Superior temporal gyrus (tissue), 1 donor: ENCODE measurements around the gene GUCA2B.

Experiments used
- DNase-seq: peaks from one replicate; pipeline ENCODE4 v3.0.0-alpha.2; 2016; ENCODE audit errors: extremely low spot score

GUCA2B gene

DNA sequence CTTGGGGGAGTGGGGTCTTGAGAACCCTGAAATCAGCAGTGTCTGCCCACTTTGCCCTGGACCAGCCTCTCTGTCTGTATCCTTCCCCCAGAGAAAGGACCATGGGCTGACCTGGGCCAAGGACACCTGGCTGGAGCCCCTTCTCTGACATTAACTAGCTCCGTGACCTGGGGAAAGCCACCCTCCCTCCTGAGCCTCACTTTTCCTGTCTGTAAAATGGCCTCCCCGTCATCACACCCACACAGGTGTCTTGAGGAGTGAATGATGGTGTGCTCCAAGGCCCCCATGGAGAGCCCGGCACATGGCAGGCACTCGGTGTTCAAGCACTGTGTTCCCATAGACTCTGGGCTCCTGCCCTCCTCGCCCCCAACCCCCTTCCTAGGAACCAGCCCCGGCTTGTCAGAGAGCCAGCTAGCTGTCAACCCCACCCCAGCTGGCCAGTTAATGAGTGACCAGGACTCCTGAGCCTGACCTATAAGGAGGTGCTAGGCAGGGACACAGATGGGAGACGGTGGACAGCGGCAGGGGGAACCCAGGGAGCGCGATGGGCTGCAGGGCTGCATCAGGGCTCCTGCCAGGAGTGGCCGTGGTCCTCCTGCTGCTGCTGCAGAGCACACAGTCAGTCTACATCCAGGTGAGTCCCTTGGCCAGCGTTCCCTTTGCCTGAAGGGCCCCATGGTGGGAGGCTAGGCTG is at the start of gene GUCA2B:
Gene GUCA2B, plus strand, starts transcription at position 504 of the 694 bp plus-strand sequence. Its CDS starts 41 bp downstream, at position 545.
- DNase-seq = no peak

DNA sequence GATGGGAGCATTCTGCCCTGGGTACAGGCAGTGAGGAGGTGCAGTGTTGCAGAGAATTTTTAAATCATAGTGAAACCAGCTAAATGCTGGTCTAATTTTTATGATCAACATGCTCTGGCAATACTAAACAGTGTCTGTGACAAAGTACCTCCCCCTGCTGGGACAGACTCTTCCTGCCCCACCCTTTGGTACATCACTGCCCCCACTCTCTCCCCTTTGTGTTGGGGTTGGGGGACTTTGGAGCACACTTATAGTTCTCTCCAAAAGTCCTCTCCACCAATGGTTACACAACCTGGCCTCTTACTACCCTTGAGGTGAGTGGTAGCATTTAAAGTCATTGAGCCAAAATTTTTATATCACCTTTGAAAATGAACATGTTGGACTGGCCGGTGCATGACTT is 48.2 kb upstream of the GUCA2B start:
- no peak for DNase-seq

DNA sequence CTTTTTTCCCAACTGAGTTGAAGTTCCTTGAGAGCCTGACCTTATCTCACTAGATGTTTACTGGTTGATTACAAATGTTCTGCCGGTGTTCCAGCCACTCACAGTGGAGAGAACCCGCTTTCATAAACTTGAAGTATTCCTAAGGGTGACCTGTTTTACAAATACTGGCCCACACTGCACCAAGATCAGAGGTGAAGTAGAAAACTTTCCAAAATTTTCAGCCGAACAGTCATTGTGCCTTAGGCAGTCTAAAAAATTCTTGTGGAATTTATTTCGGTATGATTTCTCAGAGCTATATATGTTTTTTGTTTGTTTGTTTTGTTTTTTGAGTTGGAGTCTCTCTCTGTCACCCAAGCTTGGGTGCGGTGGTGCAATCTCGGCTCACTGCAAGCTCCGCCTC is 44.9 kb upstream of the GUCA2B start:
- no peak for DNase-seq

DNA sequence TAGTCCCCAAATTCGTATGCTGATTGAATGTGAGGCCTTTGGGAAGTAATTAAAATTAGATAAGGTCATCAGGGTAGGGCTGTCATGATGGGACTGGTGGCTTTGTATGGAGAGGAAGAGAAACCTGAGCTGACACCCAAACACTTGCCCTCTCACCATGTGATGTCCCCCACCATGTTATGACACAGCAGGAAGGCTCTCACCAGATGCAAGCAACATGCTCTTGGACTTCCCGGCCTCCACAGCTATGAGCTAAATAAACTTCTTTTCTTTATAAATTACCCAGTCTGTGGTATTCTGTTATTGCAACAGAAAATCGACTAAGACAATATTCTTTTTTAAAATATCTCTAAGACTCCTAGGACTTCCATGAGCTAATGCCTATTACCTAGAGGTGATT is 43.6 kb upstream of the GUCA2B start:
- DNase-seq = no peak

DNA sequence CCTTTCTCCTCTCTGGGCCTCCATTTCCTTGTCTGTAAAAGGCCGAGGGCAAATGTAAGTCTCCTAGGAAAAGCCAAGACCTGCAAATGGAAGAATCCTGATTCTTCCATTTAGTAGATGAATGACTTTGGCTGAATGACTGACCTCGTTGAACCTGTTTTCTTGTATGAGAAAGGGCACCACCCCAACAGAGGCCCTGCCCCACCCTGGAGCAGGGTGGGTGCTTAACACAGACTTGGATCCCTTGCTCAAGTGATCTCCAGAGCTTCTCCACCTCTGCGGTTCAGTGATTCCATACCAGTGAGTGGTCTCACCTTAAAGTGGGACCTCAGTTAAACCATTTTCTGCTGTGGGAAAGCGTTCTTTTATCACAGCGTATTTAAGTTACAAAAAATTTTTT is 39.0 kb upstream of the GUCA2B start:
- no peak for DNase-seq

DNA sequence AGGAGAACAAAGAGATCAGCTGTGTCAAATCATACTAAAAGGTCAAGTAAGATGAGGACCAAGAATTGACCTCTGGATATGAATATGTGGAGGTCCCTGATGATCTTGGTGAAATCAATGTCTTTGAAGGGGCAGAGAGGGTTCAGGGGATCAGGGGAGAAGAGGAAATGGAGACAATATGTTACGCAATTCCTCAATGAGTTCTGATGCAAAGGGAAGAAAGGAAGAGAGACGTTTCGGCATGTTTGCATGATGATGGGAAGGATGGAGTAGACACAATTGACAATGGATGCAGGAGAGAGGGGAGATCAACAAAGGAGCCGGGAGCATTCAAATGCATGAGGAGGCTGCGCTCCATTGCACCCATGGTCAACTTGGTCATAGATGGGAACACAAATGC is 36.0 kb upstream of the GUCA2B start:
- DNase-seq = no peak

DNA sequence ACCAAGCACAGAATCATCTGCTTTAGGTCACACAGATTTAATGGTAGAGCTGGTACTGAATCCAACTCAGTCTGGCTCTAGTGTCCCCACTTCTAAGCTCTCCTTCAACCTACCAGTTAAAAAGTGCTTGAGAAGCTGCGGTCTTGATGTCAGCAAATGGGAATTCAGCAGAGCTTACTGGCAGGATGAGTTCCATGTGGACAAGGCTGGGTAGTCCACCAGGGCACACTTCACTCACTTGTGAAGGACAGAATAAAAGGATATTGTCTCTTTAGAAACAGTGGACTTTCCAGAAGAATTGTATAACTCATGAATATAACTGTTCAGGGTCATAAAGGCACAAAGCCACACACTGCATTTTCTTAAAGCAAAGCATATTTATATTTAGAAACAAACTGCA is 35.1 kb upstream of the GUCA2B start:
- DNase-seq = no peak

DNA sequence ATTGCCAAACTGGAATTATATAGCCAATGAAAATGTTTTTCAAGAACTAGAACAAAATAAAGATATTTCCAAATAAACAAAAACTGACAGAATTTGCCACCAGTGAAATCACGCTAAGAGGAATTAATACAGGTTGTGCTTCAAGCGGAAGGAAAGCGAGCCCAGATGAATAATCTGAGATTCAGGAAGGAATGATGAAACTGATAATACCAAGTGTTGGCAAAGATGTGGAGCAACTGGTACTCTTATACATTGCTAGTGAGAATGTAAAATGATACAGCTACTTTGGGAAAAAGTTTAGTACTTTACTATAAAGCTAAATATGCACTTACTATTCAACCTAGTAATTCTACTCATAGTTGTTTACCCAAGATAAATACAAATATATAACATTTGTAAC is 30.8 kb upstream of the GUCA2B start:
- no peak for DNase-seq

DNA sequence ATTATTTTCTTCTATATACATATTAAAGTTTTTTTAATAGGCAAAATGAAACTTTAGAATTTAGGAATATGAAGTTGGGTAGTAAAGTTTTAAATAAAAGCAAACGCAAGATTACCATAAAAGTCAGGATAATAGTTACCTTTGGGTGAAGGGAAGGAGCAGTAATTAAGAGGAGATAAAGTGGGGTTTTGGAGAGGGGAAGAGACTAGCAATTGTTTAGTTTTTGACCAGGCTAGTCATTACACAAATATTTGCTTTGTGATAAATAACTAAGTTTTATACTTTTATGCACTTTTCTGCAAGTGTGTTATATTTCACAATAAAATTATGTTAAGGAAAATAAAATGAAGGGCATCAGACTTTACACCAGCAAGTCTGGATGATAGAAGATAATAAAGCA is 27.7 kb upstream of the GUCA2B start:
- DNase-seq = no peak

DNA sequence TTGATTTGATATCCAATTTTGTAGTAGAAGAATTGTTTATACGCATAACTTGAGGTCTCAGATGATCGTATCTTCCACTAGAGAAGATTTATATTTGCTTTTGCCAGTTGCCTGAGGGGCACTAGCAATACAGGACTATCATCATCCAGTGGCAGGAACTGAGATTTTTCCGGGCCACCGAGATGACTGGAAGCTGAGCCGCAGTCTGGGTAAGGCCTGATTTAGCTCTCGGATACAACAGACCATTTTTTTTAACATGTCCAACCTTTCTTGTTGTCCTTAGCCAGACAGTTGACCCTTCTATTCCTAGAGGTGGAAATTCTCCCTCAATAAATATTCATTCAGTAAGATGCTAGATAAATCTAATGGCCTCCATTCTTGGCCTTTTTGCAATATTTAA is 25.4 kb upstream of the GUCA2B start:
- DNase-seq = no peak

DNA sequence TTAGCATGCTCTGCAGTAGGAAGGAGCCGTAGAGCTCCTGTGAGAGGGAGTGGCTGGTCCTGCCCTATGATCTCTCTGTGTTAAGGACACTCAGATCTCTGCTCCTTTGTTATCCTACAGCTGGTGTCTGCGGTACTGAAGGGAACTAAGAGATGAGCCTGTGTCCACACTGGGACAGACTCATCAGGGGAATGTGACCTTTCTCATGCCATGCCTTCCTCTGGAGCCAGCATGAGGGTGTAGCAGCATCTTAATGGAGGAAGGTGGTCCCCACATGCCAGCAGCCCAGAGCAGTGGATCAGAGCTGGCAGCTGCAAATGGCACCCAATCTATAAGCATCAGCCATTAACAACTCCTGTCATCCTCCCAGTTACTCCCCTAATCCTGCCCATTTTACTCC is 24.7 kb upstream of the GUCA2B start:
- no peak for DNase-seq

DNA sequence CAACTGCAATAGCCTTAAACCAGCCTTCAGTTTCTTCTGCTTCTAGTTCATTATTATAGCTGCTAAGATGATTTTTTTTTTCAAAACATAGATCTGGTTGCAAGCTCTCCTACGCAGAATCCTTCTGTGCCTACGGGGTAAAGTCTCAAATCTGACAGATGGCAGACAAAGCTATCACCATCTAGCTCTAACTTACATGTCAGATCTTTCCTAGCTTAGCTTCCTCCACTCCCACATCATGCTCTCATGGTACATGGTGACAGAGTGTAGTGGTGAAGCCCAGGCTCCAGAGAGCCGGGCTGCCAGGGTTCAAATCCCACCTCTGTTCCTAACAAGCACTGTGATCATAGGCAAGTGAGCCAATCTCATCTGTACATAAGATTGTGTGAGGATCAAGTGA is 24.2 kb upstream of the GUCA2B start:
- DNase-seq = peak; percentile 33

DNA sequence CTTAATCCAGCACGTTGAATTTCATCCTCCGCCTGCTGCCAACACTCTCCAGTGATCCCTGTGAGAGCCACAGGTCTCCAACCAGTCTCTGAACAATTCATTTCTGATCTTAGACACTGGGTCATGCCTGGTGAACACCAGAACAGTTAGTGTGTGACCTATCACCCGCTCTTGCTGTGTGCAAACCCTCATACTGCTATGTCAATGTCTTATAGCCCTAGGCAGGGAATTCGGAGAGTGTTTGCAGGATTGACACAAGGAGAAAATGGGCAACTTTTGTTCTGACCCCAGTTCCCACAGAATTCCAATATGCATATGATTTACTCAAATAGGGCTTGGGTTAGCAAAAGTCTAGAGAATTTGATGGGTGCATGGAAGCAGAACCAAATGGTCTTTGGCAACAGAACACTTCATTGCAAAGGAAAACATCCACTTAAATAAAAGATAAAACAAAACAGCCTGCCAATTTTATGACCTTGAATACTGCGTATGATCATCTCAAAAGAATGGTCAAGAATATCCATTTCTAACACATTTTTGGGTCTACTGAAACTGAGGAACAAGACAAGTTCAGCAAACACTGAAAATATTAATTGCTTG is 23.0 kb upstream of the GUCA2B start:
- no peak for DNase-seq

DNA sequence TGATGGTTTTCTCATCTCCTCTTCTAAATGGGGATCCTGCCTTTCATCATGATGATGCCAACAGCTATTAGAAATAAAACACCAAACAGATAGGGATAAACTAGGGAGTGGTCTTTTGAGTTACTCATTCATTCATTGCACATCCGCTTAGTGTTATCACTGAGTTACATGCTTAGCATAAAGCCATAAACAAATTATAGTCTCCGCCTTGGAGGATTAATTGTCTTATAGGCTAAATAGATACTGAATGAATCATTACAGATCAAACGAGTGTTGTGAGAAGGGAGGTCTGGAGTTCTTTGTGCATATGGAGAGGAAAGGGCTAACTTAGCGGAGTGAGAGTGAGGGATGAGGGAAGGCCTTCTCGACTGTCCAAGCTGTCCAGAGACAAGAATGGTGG is 19.8 kb upstream of the GUCA2B start:
- DNase-seq = no peak

DNA sequence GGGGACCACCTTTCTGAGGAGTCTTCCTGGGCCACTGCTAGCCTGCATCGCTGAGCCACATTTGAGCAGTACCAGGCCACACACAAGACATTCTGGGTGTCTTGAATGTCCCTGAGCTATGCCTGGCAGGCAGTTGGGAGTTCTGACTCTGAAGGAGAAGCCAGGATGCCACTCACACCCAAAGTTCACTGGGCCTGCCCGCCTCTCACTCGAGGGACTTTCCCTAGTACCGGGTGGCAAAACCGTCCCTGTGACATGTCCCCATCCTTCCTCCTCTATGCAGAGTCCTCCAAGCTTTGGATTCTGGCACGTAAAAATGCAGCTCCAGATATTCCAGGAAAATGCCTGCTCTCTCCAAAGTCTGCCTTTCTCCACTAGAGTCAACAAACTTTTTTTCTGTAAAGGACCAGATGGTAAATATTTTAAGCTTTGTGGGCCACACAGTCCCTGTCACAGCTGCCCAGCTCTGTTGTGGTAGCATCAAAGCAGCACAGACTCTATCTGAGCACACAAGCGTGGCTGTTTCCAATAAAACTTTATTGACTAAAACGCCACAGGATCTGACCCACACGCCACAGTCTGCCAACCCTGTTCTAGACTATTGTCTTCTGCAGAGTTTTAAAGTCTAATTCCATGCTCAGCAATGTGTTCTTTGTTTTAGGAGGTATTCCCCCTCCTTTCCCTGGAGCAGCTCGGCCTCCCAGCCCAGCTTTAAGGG is 19.2 kb upstream of the GUCA2B start:
- DNase-seq = no peak

DNA sequence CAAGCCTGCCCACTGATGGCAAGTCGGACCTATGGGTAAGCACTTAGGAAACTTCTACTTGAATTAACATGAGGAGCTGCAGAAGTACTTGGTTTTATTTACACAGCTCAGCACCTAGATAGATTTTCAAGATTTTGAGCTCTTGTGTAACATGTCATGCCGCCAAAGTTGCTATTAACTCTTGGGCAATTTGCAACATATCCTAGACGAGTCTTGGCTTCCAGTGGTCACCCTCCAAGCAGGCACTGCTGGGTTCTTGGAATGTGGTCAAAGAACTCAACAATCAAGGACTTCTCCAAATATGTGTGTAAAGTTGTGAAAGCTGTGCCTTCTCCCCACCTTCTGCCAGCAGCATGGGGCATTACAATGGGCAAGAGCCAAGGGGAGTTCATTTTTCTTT is 17.8 kb upstream of the GUCA2B start:
- no peak for DNase-seq

DNA sequence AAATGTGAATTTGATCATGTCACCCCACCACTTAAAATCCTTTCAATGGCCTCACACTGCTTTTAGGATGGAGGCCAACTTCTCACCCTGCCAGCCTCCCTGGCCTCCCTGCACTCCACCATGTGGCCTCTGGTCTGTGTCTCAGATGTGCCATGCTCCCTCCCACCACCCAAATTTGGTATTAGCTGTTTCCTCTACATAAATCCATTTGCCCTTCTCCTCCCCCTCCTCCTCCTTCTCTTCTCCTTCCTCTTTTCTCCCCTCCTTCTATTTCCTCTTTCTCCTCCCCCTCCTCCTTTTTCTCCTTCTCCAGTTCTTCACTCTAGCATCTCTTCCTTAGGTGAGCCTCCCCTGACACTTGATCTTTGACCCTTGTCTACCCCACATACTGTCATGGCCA is 16.7 kb upstream of the GUCA2B start:
- DNase-seq = no peak

DNA sequence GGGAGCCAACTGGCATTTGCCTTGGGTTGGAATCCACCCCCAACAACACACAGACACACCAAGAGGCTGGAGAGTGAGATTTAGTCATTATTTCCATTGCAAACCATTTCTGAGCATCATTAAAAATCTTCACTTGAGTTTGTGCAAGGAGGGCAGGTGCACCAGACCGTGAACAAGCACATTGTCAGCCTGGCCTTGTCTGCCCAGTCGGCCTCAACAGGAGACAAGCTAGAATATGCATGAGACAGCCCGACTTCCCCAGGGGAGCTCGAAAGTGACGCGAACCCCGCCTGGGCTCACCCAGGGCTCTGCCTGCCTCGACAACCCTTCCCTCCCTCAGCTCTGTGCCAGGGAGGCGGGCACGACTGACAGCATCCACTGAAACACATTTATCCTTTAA is 15.4 kb upstream of the GUCA2B start:
- no peak for DNase-seq

DNA sequence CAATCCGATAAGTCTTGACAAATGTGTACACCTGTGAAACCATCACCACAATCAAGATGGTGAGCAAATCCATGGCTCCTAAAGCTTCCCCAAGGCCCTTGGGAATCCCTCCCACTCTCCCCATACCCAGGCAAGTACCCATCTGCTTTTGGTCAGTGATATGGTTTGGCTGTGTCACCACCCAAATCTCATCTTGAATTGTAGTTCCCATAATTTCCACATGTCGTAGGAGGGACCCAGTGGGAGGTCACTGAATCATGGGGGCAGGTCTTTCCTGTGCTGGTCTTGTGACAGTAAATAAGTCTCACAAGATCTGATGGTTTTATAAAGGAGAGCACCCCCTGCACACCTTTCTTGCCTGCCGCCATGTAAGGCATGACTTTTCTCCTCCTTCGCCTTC is 14.6 kb upstream of the GUCA2B start:
- no peak for DNase-seq

DNA sequence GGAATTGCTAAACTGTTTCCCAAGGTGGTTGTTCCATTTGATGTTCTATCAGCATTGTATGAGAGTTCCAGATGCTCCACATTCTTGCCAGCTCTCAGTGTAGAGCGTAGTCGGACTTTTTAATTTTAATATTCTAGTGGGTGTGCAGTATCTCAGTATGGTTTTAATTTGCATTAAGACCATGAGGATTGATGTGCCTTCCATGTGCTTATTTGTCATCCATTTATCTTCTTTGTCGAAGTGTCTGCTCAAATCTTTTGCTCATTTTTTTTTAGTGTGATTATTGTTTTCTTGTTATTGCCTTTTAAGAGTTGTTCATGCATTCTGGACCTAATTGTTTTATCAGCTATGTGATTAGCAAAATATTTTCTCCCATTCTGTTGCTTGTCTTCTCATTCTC is 13.8 kb upstream of the GUCA2B start:
- DNase-seq = no peak

DNA sequence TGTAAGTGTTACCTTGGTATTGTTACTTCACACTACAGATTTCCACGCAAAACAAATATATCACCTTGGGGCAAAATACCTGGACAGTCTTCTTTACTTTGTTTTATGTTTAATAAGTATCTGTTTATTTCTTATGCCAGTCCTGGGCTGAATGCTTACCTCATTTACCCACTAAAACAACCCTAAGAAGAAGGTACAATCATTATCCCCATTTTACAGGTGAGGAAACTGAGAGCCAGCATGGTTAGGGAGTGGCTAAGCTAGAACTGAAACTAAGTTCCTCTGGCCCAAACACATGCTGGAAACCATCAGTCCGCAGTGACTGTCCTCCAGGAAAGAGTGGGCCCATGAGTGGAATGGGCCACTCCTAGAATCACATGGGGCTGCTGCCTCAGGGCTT is 13.0 kb upstream of the GUCA2B start:
- DNase-seq = no peak

DNA sequence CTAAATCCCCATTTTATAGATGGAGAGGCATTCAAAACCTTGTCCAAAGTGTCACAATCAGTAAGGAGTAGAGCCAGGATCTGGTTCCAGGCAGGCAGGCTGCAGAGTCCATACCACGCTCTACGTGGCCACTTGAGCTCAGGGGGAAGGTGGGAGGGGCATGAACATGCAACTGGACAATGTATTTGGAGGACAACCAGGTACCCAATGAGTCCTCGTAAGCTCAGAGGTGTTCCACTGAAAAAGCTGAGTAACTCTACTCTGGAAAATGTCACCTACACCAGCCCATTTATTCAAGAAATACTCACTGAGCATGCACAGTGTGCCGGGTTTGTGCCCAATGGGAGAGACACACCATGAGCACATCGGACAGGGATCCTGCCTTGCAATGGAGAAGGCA is 11.2 kb upstream of the GUCA2B start:
- no peak for DNase-seq
